Activated T-cell treated with anti-CD3 and anti-CD28 coated beads, Interleukin-2, amount 50 U/mL, for 4 hours (primary cell): ENCODE data around the gene ACAP1. TPM values are rescaled to one million over a fixed set of nuclear protein-coding genes. Genes with fewer than 3 reads are reported as not detected.

ENCODE experiments used
- ATAC-seq, 2 donors: fragments of 200-7000 bp; cut with Tn5 transposase; one replicate each; pipeline ENCODE4 v1.10.0; 2021
- DNase-seq: peaks from one replicate; pipeline ENCODE4 v3.0.0-alpha.2; 2020
- H3K27me3 Mint-ChIP-seq: one replicate; pipeline ENCODE4 v1.8.0; 2021; ENCODE audit warnings: low read depth, mixed read lengths
- H3K36me3 Mint-ChIP-seq: one replicate; pipeline ENCODE4 v1.8.0; 2022; ENCODE audit warnings: mixed read lengths; ENCODE audit not compliant: insufficient read depth
- H3K4me1 Mint-ChIP-seq: one replicate; pipeline ENCODE4 v1.8.0; 2021; ENCODE audit warnings: low read depth, mixed read lengths
- H3K4me3 Mint-ChIP-seq: one replicate; pipeline ENCODE4 v1.8.0; 2021; ENCODE audit warnings: mild to moderate bottlenecking, moderate library complexity, mixed read lengths
- H3K9me3 Mint-ChIP-seq: one replicate; pipeline ENCODE4 v1.8.0; 2021; ENCODE audit warnings: mixed read lengths
- total RNA-seq, 3 donors: library from RNA; stranded (reverse); gene quantifications; one replicate each; pipeline ENCODE4 v1.2.1, GENCODE V29; 2021

ACAP1 gene
- total RNA-seq, 3 donors from 2014 or later, result 119 to 126 (median 123) TPM

- peaks cover 14% of the 10 kb centered on the region for H3K36me3 Mint-ChIP-seq
- H3K27me3 Mint-ChIP-seq, result no peaks in the 10 kb centered on the region
- H3K9me3 Mint-ChIP-seq, result no peaks in the 10 kb centered on the region
- ATAC-seq, result no peak
- H3K4me1 Mint-ChIP-seq, result peaks cover 29% of the 10 kb centered on the region
- H3K4me3 Mint-ChIP-seq, result no peak overlapping the region
- no peak for DNase-seq
Observed at GRCh38 chr17:7391307-7391706, 55.0 kb downstream of the ACAP1 start.

GRCh38 chr17:7392696-7393612 is 56.6 kb downstream of the ACAP1 start:
- no peaks in the 10 kb centered on the region for H3K27me3 Mint-ChIP-seq
- peak overlapping the region; percentile 92 for H3K4me3 Mint-ChIP-seq
- H3K9me3 Mint-ChIP-seq, result no peaks in the 10 kb centered on the region
- peaks cover 29% of the 10 kb centered on the region for H3K4me1 Mint-ChIP-seq
- ATAC-seq (no peak), DNase-seq (no peak)
- H3K36me3 Mint-ChIP-seq, result peaks cover 14% of the 10 kb centered on the region

- ATAC-seq, result peak; percentile 55 to 57
- Mint-ChIP-seq H3K4me3 (peak overlapping the region; percentile 92), H3K4me1 (peaks cover 29% of the 10 kb centered on the region), H3K36me3 (peaks cover 14% of the 10 kb centered on the region), H3K27me3 (no peaks in the 10 kb centered on the region), H3K9me3 (no peaks in the 10 kb centered on the region)
- DNase-seq, result peak; percentile 57
Observed at GRCh38 chr17:7393613-7394451, 57.5 kb downstream of the ACAP1 start.

- DNase-seq (peak; percentile 76), ATAC-seq (peak; percentile 91 to 92)
- peaks cover 8% of the 10 kb centered on the region for H3K36me3 Mint-ChIP-seq
- no peaks in the 10 kb centered on the region for H3K9me3 Mint-ChIP-seq
- H3K4me3 Mint-ChIP-seq, result peak within 1 kb of the TSS; percentile 92
- no peaks in the 10 kb centered on the region for H3K27me3 Mint-ChIP-seq
- H3K4me1 Mint-ChIP-seq, result peaks cover 30% of the 10 kb centered on the region
Observed at GRCh38 chr17:7394452-7395191, 58.3 kb downstream of the ACAP1 start, which contains the start of gene PLSCR3. TSS of gene PLSCR3 (minus strand) at chr17:7394525. CDS start at chr17:7394110, 415 bp downstream.

- Mint-ChIP-seq H3K27me3 (no peaks in the 10 kb centered on the region), H3K9me3 (no peaks in the 10 kb centered on the region), H3K4me3 (peak overlapping the region; percentile 1), H3K4me1 (peaks cover 26% of the 10 kb centered on the region), H3K36me3 (peaks cover 5% of the 10 kb centered on the region)
- ATAC-seq, result no peak
- no peak for DNase-seq
Observed at GRCh38 chr17:7396147-7396546, 59.8 kb downstream of the ACAP1 start.

- H3K4me1 Mint-ChIP-seq, result peaks cover 15% of the 10 kb centered on the region
- H3K36me3 Mint-ChIP-seq, result no peaks in the 10 kb centered on the region
- H3K4me3 Mint-ChIP-seq, result no peak overlapping the region
- DNase-seq (no peak), ATAC-seq (no peak)
- H3K27me3 Mint-ChIP-seq, result no peaks in the 10 kb centered on the region
- no peaks in the 10 kb centered on the region for H3K9me3 Mint-ChIP-seq
Observed at GRCh38 chr17:7398612-7399011, 62.3 kb downstream of the ACAP1 start.

Other genes with a start within 250 kb of the ACAP1 start
- gene ASGR2, start 221.7 kb upstream of the ACAP1 start, total RNA-seq, result under 1 TPM in 1 of 3 donors, not detected in 2; 0.25 TPM
- gene ASGR1, start 157.2 kb upstream of the ACAP1 start, total RNA-seq, result 1 to 10 TPM in 2 of 3 donors, under 1 TPM in 1; 0.63 to 1.3 (median 1.1) TPM
- 1 to 10 TPM; 4.2 to 6.5 (median 5.7) TPM for gene DLG4, start 116.7 kb upstream of the ACAP1 start, total RNA-seq
- gene ACADVL, start 116.6 kb upstream of the ACAP1 start, total RNA-seq, result 100 to 1,000 TPM; 161 to 222 (median 174) TPM
- 10 to 100 TPM; 62.9 to 65.3 (median 63.2) TPM for gene DVL2, start 102.0 kb upstream of the ACAP1 start, total RNA-seq
- 10 to 100 TPM; 42.6 to 47.6 (median 43.0) TPM for gene PHF23, start 97.1 kb upstream of the ACAP1 start, total RNA-seq
- gene GABARAP, start 94.1 kb upstream of the ACAP1 start, total RNA-seq, result 100 to 1,000 TPM; 114 to 136 (median 133) TPM
- gene CTDNEP1, start 84.8 kb upstream of the ACAP1 start, total RNA-seq, result 100 to 1,000 TPM; 190 to 210 (median 196) TPM
- gene ELP5, start 84.3 kb upstream of the ACAP1 start, total RNA-seq, result 100 to 1,000 TPM; 107 to 138 (median 117) TPM
- gene CLDN7, start 74.1 kb upstream of the ACAP1 start, total RNA-seq, result 1 to 10 TPM in 2 of 3 donors, under 1 TPM in 1; 0.65 to 1.8 (median 1.7) TPM
- gene SLC2A4, start 54.8 kb upstream of the ACAP1 start, total RNA-seq, result under 1 TPM; 0.16 to 0.58 (median 0.24) TPM
- under 1 TPM in 1 of 3 donors, not detected in 2; 0.18 TPM for gene YBX2, start 41.9 kb upstream of the ACAP1 start, total RNA-seq
- 1,000 to 10,000 TPM; 1,821 to 1,965 (median 1,822) TPM for gene EIF5A, start 28.9 kb upstream of the ACAP1 start, total RNA-seq
- gene GPS2, start 21.2 kb upstream of the ACAP1 start, total RNA-seq, result 10 to 100 TPM; 80.6 to 92.8 (median 87.1) TPM
- gene NEURL4, start 7.2 kb upstream of the ACAP1 start, total RNA-seq, result 10 to 100 TPM; 73.1 to 88.0 (median 82.4) TPM
- 1 to 10 TPM; 1.6 to 2.3 (median 1.6) TPM for gene KCTD11, start 15.6 kb downstream of the ACAP1 start, total RNA-seq
- not detected for gene TMEM95, start 18.6 kb downstream of the ACAP1 start, total RNA-seq
- gene TNK1, start 44.6 kb downstream of the ACAP1 start, total RNA-seq, result 1 to 10 TPM; 5.6 to 7.4 (median 6.0) TPM
- 10 to 100 TPM; 67.7 to 69.1 (median 68.9) TPM for gene PLSCR3, start 58.0 kb downstream of the ACAP1 start, total RNA-seq
- gene TMEM256, start 67.6 kb downstream of the ACAP1 start, total RNA-seq, result 10 to 100 TPM; 29.9 to 33.4 (median 32.0) TPM
- gene NLGN2, start 71.3 kb downstream of the ACAP1 start, total RNA-seq, result 1 to 10 TPM; 4.9 to 6.4 (median 5.9) TPM
- gene SPEM1, start 83.8 kb downstream of the ACAP1 start, total RNA-seq, result not detected
- not detected for gene SPEM2, start 89.1 kb downstream of the ACAP1 start, total RNA-seq
- not detected for gene SPEM3, start 92.3 kb downstream of the ACAP1 start, total RNA-seq
- 10 to 100 TPM; 11.8 to 13.9 (median 12.0) TPM for gene TMEM102, start 98.9 kb downstream of the ACAP1 start, total RNA-seq
- gene FGF11, start 103.0 kb downstream of the ACAP1 start, total RNA-seq, result under 1 TPM; 0.19 to 0.32 (median 0.28) TPM
- 1 to 10 TPM; 3.9 to 4.6 (median 4.3) TPM for gene CHRNB1, start 108.5 kb downstream of the ACAP1 start, total RNA-seq
- gene ZBTB4, start 143.1 kb downstream of the ACAP1 start, total RNA-seq, result 10 to 100 TPM; 16.0 to 18.0 (median 17.5) TPM
- gene SLC35G6, start 144.9 kb downstream of the ACAP1 start, total RNA-seq, result not detected
- gene POLR2A, start 147.8 kb downstream of the ACAP1 start, total RNA-seq, result 100 to 1,000 TPM; 184 to 188 (median 188) TPM
- 1 to 10 TPM; 4.6 to 6.5 (median 6.1) TPM for gene TNFSF12, start 212.5 kb downstream of the ACAP1 start, total RNA-seq
- gene TNFSF13, start 222.2 kb downstream of the ACAP1 start, total RNA-seq, result 1 to 10 TPM in 2 of 3 donors, under 1 TPM in 1; 0.98 to 1.4 (median 1.3) TPM
- 100 to 1,000 TPM; 138 to 153 (median 146) TPM for gene SENP3, start 225.4 kb downstream of the ACAP1 start, total RNA-seq
- 1 to 10 TPM; 4.8 to 5.3 (median 4.9) TPM for gene CD68, start 243.1 kb downstream of the ACAP1 start, total RNA-seq
- gene MPDU1, start 247.3 kb downstream of the ACAP1 start, total RNA-seq, result 100 to 1,000 TPM; 110 to 134 (median 114) TPM